Measurements from ENCODE around the gene FAM181A. TPM values are rescaled to one million over a fixed set of nuclear protein-coding genes. Genes with fewer than 3 reads are reported as not detected.
A peak's percentile ranks its signal among the peaks of the same experiment; 100 is the strongest.

FAM181A gene
- total and polyA plus RNA-seq, 2 experiments from 2014 or later: not detected

DNA sequence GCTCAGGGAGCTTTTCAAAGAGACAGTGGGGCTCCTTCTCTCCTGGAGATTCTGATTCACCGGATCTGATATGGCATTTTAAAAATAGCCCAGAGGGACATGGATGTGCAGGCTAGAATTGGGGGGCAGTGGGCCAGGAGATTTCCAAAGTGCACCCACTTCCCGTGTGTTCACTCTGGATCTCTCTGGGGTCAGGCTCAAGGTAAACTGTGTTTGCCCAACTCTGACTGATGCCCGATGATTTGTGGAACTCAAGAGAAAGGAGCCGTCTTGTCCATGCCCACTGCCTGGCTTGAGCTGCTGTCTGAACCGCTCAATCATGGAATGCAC is 17.9 kb downstream of the FAM181A start:
- WGBS, 2 experiments (ENCODE audit: low coverage in 1 of 2, low lambda C conversion rate in 2 of 2, missing lambda C conversion rate in 2 of 2): 81 to 86% methylated on average over 5 of the region's 5 CpGs

DNA sequence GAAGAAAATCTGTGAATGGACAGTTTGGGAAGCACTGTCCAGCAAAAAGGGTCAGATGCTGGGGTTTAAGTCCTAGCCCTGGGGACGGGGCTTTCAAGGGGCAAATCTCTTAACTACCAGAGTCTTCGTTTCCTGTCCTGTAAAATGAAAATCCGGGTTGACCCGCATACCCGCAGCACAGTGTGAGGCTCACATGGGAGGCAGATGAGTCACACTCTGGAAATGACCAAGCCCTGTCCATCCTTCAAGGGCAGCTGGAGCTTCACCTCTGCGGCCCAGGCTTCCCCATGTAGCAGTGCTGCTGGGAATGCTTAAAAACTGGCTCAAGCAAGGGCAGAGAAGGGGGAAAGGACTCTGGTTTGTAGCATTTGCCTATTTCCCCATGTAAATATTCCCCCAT is 19.0 kb downstream of the FAM181A start:
- in situ Hi-C loops (cut with MboI): no loop called here

More for the DNA sequence above, 17.9 kb downstream of the FAM181A start:
- no peaks in the 10 kb centered on the region for H3K36me3 ChIP-seq (ENCODE audit: low read depth)
- H4K20me1 ChIP-seq (ENCODE audit: insufficient read depth): no peaks in the 10 kb centered on the region
- H3K9me3 ChIP-seq (ENCODE audit: low read depth): no peaks in the 10 kb centered on the region
- no peak overlapping the region for H3K9ac ChIP-seq
- no peak overlapping the region for H3K4me2 ChIP-seq (ENCODE audit: unreplicated experiment)
- in situ Hi-C loops (cut with MboI): no loop called here
- no peak overlapping the region for H3K27ac ChIP-seq
- no peaks in the 10 kb centered on the region for H3K9me2 ChIP-seq (ENCODE audit: insufficient read depth)
- H3K79me2 ChIP-seq (ENCODE audit: insufficient read depth): no peaks in the 10 kb centered on the region
- TF ChIP-seq EZH2phosphoT487 (IDR thresholded peaks at IDR 0.05; ENCODE audit: insufficient read depth, low read depth) (no peak), EZH2 (IDR thresholded peaks at IDR 0.05; ENCODE audit: insufficient read depth, poor library complexity, severe bottlenecking) (no peak)
- DNase-seq: no peak
- 0 out of 2 replicates have a peak, but pooled peaks cover 4% of the 10 kb centered on the region for H3F3A ChIP-seq (ENCODE audit: insufficient read depth)
- H3K27me3 ChIP-seq (replicated peaks; ENCODE audit: insufficient read depth): 0 out of 2 replicates have a peak, but pooled peaks cover 3% of the 10 kb centered on the region
- no peaks in the 10 kb centered on the region for H3K4me1 ChIP-seq (ENCODE audit: insufficient read depth)
- H2AFZ ChIP-seq: no peak overlapping the region
- H3K4me3 ChIP-seq: no peak overlapping the region

DNA sequence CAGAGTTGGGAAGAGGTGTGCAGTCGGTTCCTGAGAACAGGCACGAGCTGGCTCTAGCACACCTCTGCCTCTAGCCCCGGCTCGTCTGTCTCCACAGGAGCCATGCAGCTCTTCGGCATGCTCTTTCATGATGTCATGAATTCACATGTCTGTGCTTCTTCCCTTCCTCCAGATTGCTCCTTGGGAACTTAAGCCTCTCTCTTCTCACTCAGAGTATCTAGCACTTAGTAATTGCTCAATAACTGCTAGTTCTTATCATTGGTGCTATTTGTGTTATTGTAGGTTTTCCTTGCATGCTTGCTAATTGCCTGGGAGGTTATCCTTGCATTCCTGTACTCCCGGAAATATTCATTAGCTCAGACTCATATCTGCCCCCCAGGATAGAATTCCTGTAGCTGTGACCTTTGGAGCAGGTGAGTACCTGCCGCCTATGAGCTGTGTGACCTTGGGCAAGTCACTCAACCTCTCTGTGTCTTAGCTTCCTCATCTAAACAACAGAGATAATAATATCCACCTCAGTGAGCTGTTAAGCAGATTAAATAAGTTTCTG is 19.5 kb downstream of the FAM181A start:
- Histone ChIP-seq H3F3A (ENCODE audit: insufficient read depth) (0 out of 2 replicates have a peak, but pooled peaks cover 4% of the 10 kb centered on the region), H3K4me3 (no peak overlapping the region), H4K20me1 (ENCODE audit: insufficient read depth) (no peaks in the 10 kb centered on the region), H2AFZ (no peak overlapping the region), H3K4me2 (ENCODE audit: unreplicated experiment) (no peak overlapping the region), H3K9me2 (ENCODE audit: insufficient read depth) (no peaks in the 10 kb centered on the region), H3K27me3 (replicated peaks; ENCODE audit: insufficient read depth) (0 out of 2 replicates have a peak, but pooled peaks cover 3% of the 10 kb centered on the region), H3K9me3 (ENCODE audit: low read depth) (no peaks in the 10 kb centered on the region), H3K79me2 (ENCODE audit: insufficient read depth) (no peaks in the 10 kb centered on the region), H3K4me1 (ENCODE audit: insufficient read depth) (no peaks in the 10 kb centered on the region), H3K9ac (no peak overlapping the region), H3K36me3 (ENCODE audit: low read depth) (no peaks in the 10 kb centered on the region), H3K27ac (no peak overlapping the region)
- in situ Hi-C loops (cut with MboI): no loop called here
- no peak for DNase-seq
- WGBS, 2 experiments (ENCODE audit: low coverage in 1 of 2, low lambda C conversion rate in 2 of 2, missing lambda C conversion rate in 2 of 2): 75 to 77% methylated on average over 7 of the region's 7 CpGs
- TF ChIP-seq EZH2phosphoT487 (IDR thresholded peaks at IDR 0.05; ENCODE audit: insufficient read depth, low read depth): no peak

More for the DNA sequence above, 19.0 kb downstream of the FAM181A start:
- WGBS, 2 experiments (ENCODE audit: low coverage in 1 of 2, low lambda C conversion rate in 2 of 2, missing lambda C conversion rate in 2 of 2): 37 to 50% methylated on average over 6 of the region's 6 CpGs
- Histone ChIP-seq H3K9me3 (ENCODE audit: low read depth) (no peaks in the 10 kb centered on the region), H3K4me3 (no peak overlapping the region), H3K27me3 (replicated peaks; ENCODE audit: insufficient read depth) (0 out of 2 replicates have a peak, but pooled peaks cover 3% of the 10 kb centered on the region), H3K9me2 (ENCODE audit: insufficient read depth) (no peaks in the 10 kb centered on the region), H3F3A (ENCODE audit: insufficient read depth) (0 out of 2 replicates have a peak, but pooled peaks cover 4% of the 10 kb centered on the region), H3K4me1 (ENCODE audit: insufficient read depth) (no peaks in the 10 kb centered on the region), H3K27ac (no peak overlapping the region), H4K20me1 (ENCODE audit: insufficient read depth) (no peaks in the 10 kb centered on the region), H2AFZ (no peak overlapping the region), H3K9ac (no peak overlapping the region), H3K79me2 (ENCODE audit: insufficient read depth) (no peaks in the 10 kb centered on the region), H3K4me2 (ENCODE audit: unreplicated experiment) (no peak overlapping the region), H3K36me3 (ENCODE audit: low read depth) (no peaks in the 10 kb centered on the region)
- TF ChIP-seq EZH2 (IDR thresholded peaks at IDR 0.05; ENCODE audit: insufficient read depth, poor library complexity, severe bottlenecking) (no peak), EZH2phosphoT487 (IDR thresholded peaks at IDR 0.05; ENCODE audit: insufficient read depth, low read depth) (no peak)
- peak; percentile 24 for DNase-seq

DNA sequence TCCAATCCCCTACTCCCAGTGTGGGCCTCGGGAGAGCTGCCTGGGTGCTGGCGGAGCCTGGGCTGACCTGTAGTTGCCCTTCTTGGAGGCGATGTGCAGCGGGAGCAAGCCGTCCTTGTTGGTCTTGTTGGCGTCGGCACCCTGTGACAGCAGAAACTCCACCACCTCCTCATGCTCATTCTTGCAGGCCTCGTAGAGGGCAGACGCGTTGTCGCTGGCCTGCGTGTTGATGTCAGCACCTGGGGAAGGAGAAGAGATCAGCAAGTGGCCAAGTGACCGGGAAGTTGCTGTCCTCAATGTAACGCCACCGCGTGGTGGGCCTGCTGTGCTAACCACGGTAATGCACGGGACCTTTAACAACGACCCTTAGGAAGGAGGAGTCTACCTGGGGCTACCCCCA is 20.1 kb downstream of the FAM181A start:
- H4K20me1 ChIP-seq (ENCODE audit: insufficient read depth): no peaks in the 10 kb centered on the region
- H3K9me3 ChIP-seq (ENCODE audit: low read depth): no peaks in the 10 kb centered on the region
- H3K79me2 ChIP-seq (ENCODE audit: insufficient read depth): no peaks in the 10 kb centered on the region
- H2AFZ ChIP-seq: no peak overlapping the region
- 64 to 77% methylated on average over 19 of the region's 19 CpGs for WGBS, 2 experiments (ENCODE audit: low coverage in 1 of 2, low lambda C conversion rate in 2 of 2, missing lambda C conversion rate in 2 of 2)
- H3K27me3 ChIP-seq (replicated peaks; ENCODE audit: insufficient read depth): 0 out of 2 replicates have a peak, but pooled peaks cover 3% of the 10 kb centered on the region
- 0 out of 2 replicates have a peak, but pooled peaks cover 4% of the 10 kb centered on the region for H3F3A ChIP-seq (ENCODE audit: insufficient read depth)
- H3K9me2 ChIP-seq (ENCODE audit: insufficient read depth): no peaks in the 10 kb centered on the region
- H3K36me3 ChIP-seq (ENCODE audit: low read depth): no peaks in the 10 kb centered on the region
- H3K9ac ChIP-seq: no peak overlapping the region
- in situ Hi-C loops (cut with MboI): no loop called here
- DNase-seq: no peak
- H3K4me2 ChIP-seq (ENCODE audit: unreplicated experiment): no peak overlapping the region
- no peak overlapping the region for H3K27ac ChIP-seq
- H3K4me3 ChIP-seq: no peak overlapping the region
- TF ChIP-seq EZH2 (IDR thresholded peaks at IDR 0.05; ENCODE audit: insufficient read depth, poor library complexity, severe bottlenecking) (no peak), EZH2phosphoT487 (IDR thresholded peaks at IDR 0.05; ENCODE audit: insufficient read depth, low read depth) (no peak)
- H3K4me1 ChIP-seq (ENCODE audit: insufficient read depth): no peaks in the 10 kb centered on the region
